GM19455 (cell line): ENCODE data around the gene ATRNL1.
"Not testable (repeated sequence)": the region's sequence is repeated elsewhere in the genome, so short reads cannot be mapped to it uniquely, and the experiment has no call there.

Experiments used
- ATAC-seq: cut with Tn5 transposase; IDR thresholded peaks from one replicate; pipeline ENCODE4 v1.9.1; 2021; ENCODE audit not compliant: unreplicated experiment

ATRNL1 gene

DNA sequence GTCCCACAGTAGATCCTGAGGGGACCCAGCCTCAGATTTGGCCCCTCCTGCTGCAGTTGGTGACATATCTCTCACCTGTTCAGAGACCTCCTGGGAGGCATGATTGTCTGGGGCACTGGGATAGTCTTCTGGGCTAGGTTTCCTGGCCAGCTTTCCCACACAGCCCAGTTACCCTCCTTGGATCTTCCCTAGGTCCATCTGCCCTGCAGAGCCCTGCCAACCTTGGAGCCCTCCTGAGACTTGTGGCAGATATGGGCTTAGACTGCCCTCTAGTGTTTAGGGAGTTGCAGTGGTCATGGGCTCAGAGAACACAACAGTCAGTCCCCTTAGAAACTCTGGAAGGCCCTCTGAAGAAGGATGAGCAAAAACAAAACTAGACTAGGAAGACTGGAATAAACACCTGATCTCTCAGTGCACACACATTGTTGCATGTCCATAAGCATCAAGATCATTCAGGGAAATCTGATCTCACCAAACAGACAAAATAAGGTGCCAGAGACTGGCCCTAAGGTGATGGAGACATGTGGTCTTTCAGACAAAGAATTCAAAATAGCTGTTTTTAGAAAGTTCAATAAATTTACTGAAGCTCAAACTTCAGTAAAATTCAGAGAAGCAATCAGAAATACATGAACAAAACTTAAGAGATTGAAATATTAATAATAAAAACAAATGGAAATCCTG lies 324.6 kb downstream of the ATRNL1 start:
- ATAC-seq, result peak; percentile 95

DNA sequence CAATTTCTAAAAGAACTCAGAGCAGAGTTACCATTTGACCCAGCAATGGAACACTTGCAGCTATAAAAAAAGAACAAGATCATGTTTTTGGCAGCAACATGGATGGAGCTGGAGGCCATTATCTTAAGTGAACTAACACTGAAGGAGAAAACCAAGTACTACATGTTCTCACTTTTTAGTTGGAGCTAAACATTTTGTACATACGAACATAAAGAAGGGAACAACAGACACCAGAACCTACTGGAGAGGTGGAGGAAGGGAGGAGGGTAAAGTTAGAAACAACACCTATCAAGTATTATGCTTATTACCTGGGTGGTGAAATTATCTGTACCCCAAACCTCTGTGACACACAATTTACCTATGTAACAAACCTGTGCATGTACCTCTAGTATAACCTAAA lies 329.5 kb downstream of the ATRNL1 start:
- no peak for ATAC-seq

DNA sequence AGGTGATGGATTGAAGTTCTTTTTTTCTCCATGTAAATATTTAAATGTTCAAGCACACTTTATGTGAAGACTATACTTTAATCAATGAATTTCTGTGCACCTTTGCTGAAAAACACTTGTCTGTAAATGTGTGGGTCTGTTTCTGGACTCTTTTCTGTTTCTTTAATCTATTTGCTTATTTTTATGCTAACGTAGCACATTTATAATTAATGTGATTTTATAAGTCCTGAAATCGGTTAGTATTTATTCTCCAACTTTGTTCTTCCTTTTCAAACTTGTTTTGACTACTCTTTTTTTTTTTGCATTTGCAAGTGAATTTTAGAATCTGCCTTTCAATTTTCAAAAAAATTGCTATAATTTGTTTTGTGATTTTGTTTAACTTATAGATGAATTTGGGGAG lies 334.4 kb downstream of the ATRNL1 start:
- no peak for ATAC-seq

DNA sequence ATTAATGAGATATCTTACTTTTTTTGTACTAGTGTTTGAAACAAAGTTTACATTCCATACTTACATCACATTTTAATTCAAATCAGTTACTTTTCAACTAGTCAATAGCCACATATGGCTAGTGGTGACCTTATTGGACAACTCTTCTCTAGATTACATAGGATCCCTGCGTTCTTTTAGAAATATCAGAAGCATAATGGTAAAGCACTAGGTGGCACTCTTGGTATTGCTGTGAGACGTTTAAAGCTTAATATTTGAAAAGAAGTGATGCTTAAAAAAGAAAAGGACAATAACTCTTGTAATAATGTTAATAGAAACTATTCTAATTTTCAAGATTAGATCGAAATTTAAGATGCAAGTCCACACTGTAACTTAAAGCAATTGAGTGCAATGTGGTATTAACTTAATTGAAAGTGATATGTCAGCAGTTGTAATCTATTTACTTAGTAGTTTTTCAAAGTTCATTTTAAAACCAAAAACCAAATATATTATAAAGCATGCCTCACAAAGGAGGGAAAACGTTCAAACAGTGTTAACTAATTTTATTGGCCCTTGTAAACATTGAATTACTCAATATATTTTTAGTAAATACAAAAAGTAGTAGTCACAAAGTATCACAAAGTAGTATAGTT lies 339.1 kb downstream of the ATRNL1 start:
- no peak for ATAC-seq

DNA sequence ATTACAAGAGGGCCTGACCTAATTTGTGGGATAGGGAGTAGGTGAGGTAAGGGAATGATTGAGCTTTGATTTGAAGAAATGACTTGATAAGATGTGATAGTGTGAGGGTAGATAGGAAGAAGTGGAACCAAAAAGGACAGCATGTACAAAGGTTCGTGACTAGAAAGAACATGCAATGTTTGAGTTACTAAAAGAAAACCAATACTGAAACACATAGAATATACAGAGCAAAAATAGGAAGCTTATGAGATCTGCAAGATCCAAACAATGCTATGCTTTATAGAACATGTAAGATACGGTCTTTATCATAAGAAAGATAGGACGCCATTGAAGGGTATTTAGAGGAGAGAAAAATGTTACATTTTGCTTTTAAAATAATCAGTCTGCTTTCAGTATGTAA lies 343.8 kb downstream of the ATRNL1 start:
- no peak for ATAC-seq

DNA sequence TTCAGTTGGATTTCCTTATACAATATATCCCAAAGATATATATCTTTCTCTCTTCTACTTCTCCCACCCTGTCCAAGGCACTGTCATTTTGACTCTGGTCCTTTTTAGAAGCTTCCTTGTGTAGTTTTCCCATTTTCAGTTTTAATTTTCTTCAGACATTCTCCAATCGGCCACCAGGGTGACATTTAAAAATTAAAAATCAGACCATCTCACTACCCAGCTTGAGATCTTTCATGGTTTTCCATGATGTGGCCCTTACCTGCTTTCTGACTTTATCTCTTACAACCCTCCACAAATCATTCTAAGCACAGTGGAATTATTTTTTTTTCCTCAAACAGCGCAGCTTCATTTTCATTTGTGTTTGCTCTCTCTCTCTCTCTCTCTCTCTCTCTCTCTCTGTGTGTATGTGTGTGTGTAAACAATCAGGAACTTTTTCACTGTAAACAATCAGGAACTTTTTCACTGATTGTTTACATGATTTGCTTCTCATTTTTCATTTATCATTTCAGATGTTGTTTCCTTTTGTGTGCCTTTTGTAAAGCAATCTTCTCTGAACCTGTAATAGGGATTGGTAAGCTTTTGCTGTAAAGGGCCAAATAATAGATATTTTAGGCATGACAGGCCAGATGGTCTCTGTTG lies 348.9 kb downstream of the ATRNL1 start:
- ATAC-seq, result no peak

DNA sequence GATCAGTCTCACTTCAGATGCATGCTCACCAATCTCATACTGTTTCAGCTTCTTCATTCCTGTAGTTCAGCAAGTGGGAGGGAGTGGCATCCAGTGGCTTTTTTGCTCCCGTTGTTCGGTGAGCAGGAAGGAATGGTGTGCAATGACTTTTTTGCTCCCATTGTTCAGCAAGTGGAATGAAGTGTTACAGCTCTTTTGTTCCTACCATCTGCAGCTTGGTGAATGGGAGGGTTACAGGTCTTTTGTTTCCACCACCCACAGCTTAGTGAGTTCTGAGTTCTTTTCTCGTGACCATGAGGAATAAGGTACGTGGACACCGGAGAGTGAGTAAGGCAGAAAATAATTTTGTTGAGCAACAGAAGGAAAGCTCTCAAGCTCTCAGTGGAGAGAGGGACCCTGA lies 363.6 kb downstream of the ATRNL1 start:
- no peak for ATAC-seq

DNA sequence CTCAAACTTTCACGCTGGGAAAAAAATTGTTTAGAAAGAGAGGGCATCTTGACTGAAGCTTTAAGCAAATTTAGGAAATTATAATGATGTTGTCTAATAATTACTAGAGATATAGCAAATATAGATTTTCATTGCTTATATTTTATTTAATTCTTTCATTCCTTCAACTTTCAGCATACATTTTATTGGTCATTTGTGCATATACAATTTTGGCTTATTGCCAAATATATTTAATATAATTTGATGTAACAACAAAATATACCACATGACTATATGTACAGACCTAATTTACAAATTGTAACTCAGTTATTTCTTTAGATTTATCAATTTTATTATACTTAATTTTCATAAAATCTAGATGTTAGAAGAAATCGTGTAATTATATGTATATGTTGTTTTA lies 390.1 kb downstream of the ATRNL1 start:
- no peak for ATAC-seq

DNA sequence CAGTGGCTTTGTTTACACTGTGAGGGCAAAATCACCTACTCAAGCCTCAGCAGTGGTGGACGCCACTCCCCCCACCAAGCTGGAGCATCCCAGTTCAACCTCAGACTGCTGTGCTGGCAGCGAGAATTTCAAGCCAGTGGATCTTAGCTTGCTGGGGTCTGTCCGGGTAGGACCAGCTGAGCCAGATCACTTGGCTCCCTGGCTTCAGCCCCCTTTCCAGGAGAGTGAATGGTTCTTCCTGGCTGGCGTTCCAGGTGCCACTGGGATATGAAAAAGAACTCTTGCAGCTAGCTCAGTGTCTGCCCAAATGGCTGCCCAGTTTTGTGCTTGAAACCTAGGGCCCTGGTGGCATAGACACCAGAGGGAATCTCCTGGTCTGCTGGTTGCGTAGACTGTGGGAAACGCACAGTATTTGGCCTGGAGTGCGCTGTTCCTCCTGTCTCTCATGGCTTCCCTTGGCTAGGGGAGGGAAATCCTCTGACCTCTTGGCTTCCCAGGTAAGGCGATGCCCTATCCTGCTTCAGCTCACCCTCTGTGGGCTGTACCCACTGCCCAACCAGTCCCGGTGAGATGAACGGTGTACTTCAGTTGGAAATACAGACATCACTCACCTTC lies 398.5 kb downstream of the ATRNL1 start:
- ATAC-seq, result no peak

DNA sequence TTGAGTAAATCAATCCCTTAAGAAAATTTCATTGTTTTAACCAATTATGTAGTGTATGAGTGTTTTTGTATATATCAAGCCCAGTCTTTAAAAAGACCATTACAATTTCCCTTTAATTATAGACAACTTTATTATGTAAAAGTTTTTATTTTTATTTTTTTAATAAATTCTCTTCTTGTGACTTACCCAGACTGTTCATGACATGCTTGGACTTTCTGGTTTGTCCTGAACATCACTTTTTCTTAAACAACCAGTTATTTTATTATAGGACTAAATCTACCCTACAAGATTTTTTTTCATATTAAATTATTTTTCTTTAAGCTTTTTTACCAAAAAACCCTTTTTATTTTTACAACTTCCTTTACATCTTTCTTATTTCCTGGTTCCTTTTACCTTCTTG lies 410.4 kb downstream of the ATRNL1 start:
- no peak for ATAC-seq

DNA sequence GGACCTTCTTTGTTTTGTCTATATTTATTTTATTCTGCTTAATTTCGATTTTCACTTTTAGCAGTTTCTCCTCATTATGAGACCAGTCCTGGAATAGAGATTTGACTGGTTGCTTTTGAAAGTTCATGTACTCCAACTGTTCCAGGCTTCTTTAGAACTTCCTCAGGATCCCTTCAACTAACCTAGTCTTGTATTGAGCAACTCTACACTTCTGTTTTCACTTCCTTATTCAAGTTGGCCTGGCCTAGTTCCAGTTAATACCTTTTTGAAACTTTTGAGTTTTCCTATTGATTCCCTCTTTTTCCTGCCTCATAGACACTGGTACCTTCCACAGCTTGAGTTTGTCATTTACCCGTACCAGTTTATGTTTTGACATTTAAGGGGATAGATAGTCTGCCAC lies 421.7 kb downstream of the ATRNL1 start:
- no peak for ATAC-seq

DNA sequence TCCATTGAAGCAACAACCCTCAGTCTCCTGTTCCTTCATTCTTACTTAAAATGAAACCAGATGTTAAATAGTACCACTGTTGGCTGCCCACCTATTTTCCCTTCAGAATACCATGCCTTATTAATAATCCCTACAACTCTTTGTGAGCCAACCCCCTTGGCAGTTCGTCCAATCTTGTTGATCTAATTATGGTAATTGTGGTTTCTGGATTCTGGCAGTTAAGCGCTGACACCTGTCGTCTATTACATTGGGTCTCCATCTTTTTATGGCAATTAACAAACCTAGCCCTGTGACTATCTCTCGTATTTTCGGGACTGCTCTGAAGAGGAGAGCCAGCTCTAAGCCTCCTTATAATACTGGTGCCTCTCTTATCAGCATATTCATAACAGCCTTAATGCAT lies 432.0 kb downstream of the ATRNL1 start:
- no peak for ATAC-seq

DNA sequence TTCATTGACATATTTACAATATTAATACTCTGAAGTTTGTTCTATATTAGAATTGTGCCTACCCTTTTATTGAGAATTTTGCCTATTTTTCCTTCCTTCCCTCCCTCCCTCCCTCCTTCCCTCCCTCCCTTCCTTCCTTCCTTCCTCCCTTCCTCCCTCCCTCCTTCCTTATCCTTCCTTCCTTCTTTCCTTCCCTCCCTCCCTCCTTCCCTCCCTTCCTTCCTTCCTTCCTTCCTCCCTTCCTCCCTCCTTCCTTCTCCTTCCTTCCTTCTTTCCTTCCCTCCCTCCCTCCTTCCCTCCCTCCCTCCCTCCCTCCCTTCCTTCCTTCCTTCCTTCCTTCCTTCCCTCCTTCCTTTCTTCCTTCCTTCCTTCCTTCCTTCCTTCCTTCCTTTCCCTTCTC lies 434.5 kb downstream of the ATRNL1 start:
- not testable (repeated sequence) for ATAC-seq

DNA sequence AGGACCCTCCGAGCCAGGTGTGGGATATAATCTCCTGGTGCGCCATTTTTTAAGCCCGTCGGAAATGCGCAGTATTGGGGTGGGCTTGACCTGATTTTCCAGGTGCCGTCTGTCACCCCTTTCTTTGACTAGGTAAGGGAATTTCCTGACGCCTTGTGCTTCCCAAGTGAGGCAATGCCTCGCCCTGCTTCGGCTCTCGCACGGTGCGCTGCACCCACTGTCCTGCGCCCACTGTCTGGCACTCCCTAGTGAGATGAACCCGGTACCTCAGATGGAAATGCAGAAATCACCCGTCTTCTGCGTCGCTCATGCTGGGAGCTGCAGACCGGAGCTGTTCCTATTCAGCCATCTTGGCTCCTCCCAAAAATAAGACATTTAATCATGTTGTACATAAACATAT lies 443.2 kb downstream of the ATRNL1 start:
- not testable (repeated sequence) for ATAC-seq

DNA sequence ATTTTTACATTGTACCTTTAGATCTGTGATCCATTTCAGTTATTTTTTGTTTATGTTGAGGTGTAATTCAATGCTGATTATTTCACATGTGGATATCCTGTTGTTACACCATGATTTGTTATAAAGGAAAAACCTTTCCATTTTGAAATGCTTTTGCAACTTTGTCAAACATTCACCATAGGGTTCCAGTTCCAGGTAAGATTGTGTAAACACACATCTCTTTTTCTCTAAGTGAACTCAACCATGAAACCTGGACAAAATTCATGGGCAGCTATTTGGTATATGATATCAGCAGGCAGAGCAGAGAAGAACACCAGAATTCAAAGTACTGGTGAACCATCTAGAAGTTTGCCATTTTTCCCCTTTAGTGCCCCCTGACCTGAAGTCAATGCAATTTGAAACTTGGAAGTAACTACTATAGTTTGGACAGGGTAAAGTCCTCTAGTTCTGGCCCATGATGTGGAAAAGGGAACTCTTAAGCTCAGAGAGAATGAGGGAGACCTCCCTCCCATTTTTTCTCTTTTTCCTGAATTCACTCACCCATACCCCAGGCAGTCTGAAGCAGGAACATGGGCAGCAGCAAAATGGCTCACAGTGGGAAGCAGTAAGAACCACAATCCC lies 446.1 kb downstream of the ATRNL1 start:
- ATAC-seq, result no peak

DNA sequence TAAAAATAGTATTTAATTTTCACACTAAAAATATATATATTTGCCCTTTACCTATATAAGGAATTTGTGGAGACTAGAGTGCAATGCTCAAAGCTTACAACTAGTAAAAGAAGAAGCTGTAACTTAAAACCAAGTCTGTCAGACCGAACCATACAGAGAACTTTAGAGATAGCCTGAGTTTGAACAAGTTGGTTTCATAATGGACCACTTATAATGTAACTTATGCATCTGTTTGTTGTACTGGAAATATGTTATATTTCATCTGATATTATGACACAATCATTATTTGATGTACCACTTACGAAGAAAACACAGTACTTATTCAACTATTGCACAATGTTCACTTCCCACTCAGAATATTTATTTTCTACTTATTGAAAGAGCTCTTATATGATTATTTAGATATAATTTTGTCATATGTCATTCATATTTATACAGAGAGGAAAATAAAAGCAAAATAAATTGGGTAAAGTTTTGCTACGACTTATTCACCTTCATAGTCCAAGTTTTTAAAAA lies 462.8 kb downstream of the ATRNL1 start:
- no peak for ATAC-seq

DNA sequence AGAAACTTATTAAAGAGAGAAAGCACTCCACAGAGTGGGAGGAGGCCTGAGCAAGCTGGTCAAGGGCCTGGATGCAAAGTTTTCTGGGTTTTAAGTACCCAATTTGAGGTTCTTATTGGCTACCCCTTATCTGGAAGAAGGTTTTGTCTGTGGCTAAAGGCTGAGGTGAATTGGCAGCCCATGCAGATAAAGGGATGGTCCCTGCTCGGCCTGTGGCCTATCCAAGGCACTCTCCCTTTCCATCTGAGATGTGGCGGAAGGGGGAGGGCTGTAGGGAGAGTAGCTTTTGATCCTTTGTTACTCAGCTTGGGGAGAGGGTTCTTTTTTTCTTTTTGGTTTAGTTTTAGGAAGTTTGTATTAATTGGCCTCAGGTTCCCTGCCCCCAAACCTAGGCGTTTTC lies 465.1 kb downstream of the ATRNL1 start:
- no peak for ATAC-seq

DNA sequence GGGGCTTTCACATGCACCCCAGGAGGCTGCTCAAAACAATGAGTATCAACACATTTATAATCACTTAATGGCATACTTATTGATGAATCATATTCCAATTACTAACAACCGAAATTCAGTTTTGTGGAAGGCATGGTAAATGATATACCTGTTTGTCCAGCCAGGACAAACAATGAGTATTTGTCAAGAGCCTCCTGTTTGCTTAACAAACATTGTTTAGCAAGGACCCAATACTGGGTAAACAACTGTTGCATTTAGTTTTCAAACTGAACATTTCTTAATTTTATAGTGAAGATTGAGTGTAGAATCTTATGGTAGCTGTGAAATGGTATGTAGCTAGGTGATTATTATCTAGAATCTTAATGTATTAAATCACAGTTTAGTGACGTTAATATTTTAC lies 473.7 kb downstream of the ATRNL1 start:
- no peak for ATAC-seq

DNA sequence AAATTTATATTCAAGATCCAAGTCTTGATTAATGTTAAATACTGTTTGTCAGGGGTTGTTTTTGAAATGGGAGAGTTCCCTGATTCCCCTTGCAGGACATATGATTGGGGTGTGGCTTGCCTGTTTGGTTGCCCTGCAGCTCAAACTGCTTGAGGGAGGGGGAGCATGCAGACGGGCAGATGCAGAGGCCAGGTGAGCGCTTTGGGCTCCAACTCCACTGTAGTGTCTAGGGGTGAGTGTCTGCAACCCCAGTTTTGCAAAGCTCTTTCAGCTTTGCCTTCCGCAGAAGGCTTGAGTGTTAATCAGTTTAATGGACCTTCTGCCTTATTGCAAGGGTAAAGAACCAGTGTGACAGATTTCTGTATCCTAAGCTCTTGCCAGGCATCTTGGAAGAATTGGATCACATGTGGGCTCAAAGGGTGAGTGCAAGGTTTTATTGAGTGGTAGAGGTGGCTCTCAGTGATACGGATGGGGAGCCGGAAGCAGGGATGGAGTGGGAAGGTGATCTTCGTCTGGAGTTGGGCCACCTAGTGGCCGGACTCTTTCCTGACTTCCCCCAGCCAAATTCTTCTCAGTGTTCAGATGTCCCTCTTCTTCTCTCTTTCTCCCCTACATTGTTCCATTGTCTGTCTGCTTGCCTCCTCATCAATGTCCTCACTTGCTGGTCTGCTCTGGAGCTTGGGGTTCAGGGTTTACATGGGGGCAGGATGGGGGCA lies 479.7 kb downstream of the ATRNL1 start:
- ATAC-seq, result no peak

DNA sequence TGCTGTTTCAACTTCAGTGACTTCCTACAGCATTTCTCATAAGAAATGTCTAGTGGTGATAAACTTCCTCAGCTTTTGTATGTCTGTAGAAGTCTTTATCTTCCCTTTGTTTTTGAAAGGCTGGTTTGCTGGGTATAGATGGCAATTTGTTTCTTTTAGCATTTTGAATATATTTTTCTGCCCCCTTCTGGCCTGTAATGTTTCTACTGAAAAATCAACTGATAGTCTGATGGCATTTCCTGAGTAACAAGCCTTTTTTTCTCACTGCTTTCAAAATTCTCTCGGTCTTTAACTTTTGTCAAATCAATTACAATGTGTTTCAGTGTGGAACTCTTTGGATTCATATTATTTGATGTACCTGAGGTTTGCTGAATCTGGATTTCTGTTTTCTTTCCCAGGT lies 487.1 kb downstream of the ATRNL1 start:
- ATAC-seq, result no peak

DNA sequence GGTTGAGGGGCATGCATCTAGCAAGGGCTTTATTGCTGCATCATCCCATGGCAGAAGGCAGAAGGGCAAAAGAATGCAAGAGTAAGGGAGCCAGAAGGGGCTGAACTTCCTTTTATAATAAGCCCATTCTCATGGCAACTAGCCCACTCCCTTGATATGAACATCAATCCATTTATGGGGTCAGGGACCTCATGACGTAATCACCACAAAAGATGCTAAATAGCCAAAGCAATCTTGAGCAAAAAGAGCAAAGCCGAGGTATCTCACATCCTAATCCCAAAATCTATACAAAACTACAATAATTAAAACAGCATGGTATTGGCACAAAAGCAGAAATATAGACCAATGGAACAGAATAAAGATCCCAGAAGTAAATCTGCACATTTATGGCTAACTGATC lies 499.9 kb downstream of the ATRNL1 start:
- ATAC-seq, result no peak
